Ramos (cell line): ENCODE results near the gene CTNNBL1.

Experiments used
- in situ Hi-C: fragments of 300-500 bp; cut with MboI; formaldehyde crosslinking; loops from one replicate; pipeline ENCODE4 v1.14.3; 2022; ENCODE audit warnings: low sequenced_read_pairs; ENCODE audit not compliant: unreplicated experiment

CTNNBL1 gene

DNA sequence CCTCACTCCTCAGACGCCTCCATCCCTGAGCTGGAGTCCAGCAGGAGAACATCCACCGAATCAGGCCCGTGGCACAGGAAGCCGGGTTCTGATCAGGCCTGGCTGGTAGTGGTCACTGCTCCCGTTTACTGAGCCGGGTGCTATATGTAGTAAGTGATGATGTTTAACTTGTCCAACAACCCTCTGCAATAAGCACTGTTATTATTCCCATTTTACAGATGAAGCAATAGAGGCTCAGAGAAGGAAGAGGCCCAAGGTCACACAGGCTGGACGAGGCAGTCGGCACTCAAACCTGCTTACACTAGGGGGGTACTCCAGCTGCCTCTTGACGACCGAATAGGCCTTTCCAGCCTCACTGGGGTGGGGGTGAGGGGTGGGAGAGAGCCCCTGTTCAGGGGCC is 194.8 kb downstream of the CTNNBL1 start:
- in situ Hi-C loops = no loop called here

DNA sequence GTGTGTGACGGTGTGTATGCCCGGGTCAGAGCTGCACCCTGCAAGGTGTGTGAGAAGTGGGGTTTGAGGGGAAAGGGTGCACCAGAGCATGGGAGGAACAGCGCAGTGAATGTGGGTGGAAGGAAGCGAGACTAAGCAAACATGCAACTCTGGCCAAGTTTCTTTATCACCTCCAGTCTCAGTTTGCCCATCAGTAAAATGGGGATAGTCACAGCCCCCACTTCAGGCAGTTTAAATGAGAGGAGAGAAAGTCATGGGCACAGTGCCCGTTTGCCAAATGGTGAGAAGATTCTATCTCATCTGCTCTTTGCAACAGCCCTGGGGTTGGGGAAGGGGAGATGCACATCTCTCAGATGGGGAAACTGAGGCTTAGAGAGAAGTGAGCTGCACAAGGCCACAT is 196.3 kb downstream of the CTNNBL1 start:
- in situ Hi-C loops = loop anchor here (10.0 kb wide), 1 partner anchor 325 kb away; no protein-coding TSS in a partner anchor

GRCh38 chr20:37890643-37891042 is 196.8 kb downstream of the CTNNBL1 start:
- in situ Hi-C loops = loop anchor here (10.0 kb wide), 1 partner anchor 326 kb away; no protein-coding TSS in a partner anchor

DNA sequence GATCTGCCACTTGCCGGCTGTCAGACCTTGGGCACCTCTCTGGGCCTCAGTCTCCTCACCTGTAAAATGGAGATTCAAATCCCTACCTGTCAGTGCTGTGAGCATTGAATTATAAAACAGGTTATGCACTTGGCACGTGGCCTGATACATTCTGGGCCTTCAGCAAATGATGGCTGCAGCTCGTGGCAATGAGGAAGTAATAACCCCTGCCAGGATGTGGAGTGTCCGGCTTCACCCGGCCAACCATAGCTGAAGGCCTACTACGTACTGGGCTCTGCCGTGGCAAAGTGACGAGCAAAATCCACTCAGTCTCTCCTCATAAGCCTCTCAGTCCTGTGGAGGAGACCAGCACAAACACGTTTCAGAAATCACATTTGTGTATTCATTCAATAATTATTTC is 198.2 kb downstream of the CTNNBL1 start:
- in situ Hi-C loops = loop anchor here (10.0 kb wide), 1 partner anchor 327 kb away; no protein-coding TSS in a partner anchor

DNA sequence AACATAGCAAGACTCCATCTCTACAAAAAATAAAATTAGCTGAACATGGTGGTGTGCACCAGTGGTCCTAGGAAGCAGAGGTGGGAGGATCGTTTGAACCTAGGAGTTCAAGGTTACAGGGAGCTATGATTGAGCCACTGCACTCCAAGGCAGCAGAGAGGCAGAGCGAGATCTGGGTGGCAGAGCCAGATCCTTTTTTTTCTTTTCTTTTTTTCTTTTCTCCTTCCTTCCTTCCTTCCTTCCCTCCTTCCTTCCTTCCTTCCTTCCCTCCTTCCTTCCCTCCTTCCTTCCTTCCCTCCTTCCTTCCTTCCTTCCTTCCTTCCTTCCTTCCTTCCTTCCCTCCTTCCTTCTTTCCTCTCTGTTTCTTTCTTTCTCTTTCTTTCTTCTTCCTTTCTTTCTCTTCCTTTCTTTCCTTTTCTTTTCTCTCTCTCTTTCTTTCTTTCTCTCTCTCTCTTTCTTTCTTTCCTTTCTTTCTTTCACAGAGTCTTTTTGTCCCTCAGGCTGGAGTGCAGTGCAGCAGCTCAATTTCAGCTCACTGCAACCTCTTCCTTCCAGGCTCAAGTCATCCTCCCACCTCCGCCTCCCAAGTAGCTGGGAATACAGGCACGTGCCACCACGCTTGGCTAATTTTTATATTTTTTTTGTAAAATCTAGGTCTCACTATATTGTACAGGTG is 199.9 kb downstream of the CTNNBL1 start:
- in situ Hi-C loops = loop anchor here (10.0 kb wide), 1 partner anchor 329 kb away; no protein-coding TSS in a partner anchor

- in situ Hi-C loops = loop anchor here (10.0 kb wide), 1 partner anchor 330 kb away; no protein-coding TSS in a partner anchor
Observed at GRCh38 chr20:37894454-37894853, 200.6 kb downstream of the CTNNBL1 start.

GRCh38 chr20:37895166-37895565 is 201.3 kb downstream of the CTNNBL1 start:
- in situ Hi-C loops = loop anchor here (10.0 kb wide), 1 partner anchor 330 kb away; no protein-coding TSS in a partner anchor

GRCh38 chr20:37896932-37897548 is 203.2 kb downstream of the CTNNBL1 start:
- in situ Hi-C loops = loop anchor here (10.0 kb wide), 1 partner anchor 332 kb away; no protein-coding TSS in a partner anchor

DNA sequence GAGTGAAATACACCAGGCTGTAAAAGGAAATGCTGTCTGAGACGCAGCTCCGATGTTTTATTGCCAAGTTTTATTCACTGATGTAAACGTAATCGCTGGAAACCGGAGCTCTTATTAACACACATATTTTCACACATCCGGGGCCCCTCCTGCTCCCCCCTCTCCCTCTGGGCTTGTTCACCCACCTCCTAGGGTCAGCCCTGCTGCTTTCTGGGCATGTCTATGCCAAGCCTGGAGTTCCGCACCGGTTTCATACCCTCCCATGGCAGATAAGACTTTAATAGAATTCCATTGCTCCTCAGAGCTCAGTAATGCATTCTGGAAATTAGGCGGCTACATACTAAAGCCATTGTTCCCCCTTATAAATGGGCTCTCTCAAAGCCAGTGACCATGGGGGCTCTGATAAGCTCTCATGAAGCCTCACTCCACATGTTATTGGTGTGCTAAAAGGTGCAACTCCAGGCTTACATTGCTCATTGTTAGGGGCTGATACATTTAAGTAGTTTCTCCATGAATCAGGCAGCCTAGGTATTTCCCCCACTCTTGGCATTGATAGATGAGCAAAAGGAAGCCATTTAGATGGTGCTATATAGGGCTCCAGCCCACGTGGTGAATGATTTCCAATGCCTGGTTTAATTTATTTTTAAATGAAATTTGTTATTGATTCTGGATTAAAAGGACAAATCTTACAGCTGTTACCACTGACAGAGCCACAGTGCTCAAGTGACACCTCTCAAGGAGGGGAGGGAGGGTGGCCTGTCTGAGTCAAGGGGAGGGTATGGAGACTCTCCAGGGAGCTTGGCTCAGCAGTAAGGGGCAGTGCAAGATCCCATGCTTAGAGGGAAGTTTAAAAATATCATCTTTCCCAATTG is 204.6 kb downstream of the CTNNBL1 start:
- in situ Hi-C loops = loop anchor here (10.0 kb wide), 1 partner anchor 334 kb away; no protein-coding TSS in a partner anchor

DNA sequence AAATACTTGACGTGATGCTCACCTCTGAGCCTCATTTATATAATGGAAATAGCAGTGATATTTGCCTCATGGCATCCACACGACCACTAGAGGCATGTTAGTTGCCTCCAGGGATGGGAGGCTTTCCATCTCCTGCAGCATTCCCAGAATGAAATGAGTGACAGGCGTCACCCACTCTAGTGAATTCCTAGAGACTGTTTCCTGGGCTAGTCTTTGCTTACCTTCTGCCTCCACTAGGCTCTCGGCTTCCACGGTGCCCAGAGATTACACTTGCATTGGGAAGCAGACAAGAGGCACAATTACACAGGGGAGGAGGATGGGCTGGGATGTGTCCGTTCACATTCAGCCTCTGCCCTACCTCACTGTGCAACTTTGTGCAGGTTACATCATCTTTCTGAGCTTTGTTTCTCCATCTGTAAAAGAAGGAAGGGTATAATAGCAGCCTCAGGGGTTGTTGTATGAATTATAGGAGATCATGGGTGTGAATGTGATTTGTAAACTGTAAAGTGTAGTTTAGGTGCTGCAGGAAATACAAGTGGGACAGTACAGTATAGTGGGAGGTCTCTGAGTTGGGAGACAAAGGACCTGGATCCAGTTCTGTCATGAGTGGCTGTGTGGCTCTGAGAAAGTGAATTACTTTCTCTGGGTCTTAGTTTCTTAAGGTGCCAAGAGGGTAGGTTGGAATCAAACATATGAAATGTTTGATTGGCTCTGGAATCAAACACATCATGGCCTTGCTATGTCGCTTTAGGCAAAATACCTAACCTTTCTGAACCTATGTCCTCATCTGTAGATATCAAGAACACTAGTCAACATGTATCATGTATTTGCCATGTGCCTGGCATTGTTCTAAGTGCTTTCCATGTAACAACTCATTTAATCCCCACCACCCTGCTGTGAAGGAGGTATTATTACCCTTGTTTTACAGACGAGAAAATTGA is 205.5 kb downstream of the CTNNBL1 start:
- in situ Hi-C loops = loop anchor here (10.0 kb wide), 1 partner anchor 335 kb away; no protein-coding TSS in a partner anchor

DNA sequence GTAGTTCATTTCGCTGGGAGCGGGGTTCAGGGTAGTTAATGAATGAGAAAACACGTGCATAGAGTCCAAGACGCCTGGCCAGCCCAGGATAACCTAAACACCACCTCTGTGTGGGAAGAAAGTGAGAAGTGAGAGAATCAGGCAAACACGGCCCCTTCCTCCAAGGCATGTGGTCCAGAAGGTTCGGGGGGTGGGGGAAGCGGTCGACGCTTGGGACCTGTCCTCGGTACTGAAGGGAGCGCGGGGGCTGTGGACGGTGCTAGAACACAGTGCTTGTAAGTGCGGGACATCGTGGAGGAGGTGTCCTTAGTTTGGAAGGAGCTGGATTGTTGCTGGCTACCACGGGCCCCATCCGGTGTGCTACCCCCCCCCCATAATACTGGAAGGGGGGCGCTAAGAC is 207.4 kb downstream of the CTNNBL1 start:
- in situ Hi-C loops = no loop called here

- in situ Hi-C loops = no loop called here
Observed at GRCh38 chr20:37901654-37902503, 208.0 kb downstream of the CTNNBL1 start.

DNA sequence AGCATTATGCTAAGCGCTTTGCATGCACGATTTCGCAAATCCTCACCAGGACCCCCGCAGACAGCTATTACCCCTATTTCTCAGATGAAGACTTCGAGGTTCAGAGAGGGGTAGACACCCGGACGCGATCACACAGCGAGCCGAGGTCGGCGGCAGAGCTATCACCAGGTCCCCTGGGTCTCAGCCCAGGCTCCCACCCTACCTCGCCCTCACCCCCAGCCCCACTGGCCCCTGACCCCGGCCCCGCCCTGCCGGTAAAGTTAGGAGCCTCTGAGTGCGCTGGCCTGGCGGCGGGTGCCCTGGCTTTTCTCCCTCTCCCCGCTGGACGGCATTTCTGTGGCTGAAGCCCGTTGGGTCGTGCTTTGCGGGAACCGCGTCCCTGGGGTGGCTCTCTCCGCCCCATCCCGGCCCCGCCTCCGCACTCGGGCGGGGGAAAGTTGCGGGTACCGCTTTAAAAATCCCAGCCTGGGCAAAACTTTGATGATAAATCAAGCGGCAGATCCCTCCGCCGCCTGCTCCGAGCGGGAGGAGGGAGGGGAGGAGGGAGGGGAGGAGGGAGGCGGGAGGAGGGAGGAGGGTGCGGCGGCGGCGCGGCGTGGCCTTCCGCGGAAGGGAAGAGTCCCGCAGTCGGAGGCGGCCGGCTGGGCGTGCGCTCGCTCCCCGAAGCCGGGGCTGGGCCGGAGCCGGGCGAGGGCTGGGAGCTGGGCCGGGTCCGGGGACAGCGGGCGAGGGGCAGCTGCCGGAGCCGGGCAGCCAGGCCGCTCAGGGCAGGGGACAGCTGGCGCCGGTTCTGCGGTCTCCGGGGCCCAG is 208.9 kb downstream of the CTNNBL1 start, which contains the start of gene VSTM2L:
VSTM2L (plus strand) TSS at position 624 of the 810 bp plus-strand sequence. CDS start 224 bp downstream, outside the sequence.
- in situ Hi-C loops = no loop called here

DNA sequence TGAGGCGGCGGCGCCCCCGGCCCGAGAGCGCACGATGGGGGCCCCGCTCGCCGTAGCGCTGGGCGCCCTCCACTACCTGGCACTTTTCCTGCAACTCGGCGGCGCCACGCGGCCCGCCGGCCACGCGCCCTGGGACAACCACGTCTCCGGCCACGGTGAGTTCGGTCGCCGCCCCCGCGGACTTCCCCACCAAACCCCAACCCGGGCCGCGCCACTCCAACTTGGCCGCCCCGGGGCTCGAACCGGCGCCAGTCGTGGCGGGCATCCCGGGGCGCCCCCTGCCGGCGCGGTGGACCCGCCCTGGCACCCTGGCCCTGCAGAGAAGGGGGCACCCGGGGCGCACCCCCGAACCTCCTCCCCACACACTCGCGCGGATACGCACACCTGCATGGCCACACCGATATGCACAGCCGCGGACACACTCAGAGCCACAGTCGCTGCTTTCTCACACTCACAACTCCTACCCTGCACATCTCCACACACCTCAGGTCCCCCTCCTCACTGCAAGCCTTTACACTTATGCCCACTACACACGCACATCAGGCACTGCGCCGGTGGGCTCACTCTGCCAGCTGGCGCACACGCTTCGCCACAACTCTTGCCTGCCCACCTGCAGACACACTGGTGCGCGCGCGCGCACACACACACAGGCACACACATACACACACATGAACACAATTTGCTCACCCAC is 209.6 kb downstream of the CTNNBL1 start:
- in situ Hi-C loops = no loop called here

- in situ Hi-C loops = no loop called here
Observed at GRCh38 chr20:37904008-37904642, 210.3 kb downstream of the CTNNBL1 start.

GRCh38 chr20:37904845-37905373 is 211.1 kb downstream of the CTNNBL1 start:
- in situ Hi-C loops = no loop called here
